Activated T-helper 1 cell treated with Interleukin-2 at 50 U/mL for 16 hours (primary cell): Measurements from ENCODE around the gene FXYD2.
"Not testable (repeated sequence)": the region's sequence is repeated elsewhere in the genome, so short reads cannot be mapped to it uniquely, and the experiment has no call there.

Experiments
- DNase-seq: peaks from one replicate; pipeline ENCODE4 v3.0.0-alpha.2; 2020; ENCODE audit warnings: low read depth

The FXYD2 gene

DNA sequence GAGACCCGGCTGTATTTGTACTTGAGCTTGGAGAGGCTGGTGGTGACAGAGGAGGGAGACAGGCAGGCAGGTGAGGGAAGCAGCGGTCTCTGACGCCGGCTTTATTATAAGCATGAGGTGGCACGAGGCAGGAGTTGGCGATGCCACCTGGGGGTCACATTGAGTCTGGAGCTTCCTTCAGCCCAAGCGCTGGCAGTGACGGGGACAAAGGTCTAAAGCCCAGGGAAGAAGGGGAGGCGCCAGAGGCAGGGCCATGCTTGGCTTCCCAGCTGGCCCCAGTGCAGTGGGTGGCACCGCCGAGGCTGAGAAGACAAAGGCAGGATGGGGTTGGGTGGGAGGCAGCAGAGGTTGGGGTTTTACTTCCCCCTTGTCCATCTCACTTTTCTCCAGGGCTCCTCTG lies 4.5 kb downstream of the FXYD2 start:
- no peak for DNase-seq

DNA sequence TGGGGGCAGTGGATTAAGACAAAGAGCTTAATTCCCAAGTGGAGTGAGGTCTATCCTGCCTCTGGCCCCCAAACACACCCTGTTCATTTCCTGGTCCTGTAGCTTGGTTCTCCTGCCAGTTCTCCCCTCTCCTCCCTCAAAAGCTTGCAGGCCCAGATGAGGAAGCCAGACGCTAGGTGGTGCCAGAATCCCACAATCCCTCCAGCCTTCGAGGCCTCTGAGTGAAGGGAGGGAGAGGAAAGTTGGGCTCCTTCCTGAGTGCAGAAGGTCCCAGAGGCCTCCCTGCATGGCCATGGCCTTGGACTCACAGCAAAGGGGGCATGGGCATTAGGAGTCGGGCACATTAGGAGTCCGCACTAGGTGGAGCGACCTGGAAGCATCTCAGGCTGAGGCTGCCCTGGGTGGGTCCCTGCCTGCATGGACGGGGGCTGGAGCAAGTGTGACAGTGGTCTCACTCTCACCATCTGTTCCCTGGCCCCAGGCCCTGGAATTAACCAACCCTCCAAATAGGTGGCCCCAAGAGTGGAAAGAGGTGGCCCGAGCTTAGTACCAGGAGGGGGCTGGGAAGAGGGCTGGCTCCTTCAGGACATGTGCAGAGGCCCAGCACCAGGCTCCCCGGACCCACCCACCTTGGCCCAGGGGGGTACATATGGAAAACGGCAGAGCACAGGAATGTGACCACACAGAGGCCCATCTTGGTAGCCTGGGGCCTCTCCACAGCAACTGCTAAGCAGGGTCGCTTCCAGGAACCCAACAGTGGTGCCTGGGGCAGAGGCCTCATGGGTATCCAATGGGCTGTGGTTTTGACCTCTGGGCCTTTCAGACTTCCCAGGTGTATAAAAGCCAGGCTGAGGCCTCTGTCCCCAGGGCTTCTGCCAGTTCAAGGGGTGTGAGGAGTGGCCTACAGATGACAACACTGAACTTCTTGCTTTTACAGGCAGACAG lies 5.2 kb downstream of the FXYD2 start:
- no peak for DNase-seq

DNA sequence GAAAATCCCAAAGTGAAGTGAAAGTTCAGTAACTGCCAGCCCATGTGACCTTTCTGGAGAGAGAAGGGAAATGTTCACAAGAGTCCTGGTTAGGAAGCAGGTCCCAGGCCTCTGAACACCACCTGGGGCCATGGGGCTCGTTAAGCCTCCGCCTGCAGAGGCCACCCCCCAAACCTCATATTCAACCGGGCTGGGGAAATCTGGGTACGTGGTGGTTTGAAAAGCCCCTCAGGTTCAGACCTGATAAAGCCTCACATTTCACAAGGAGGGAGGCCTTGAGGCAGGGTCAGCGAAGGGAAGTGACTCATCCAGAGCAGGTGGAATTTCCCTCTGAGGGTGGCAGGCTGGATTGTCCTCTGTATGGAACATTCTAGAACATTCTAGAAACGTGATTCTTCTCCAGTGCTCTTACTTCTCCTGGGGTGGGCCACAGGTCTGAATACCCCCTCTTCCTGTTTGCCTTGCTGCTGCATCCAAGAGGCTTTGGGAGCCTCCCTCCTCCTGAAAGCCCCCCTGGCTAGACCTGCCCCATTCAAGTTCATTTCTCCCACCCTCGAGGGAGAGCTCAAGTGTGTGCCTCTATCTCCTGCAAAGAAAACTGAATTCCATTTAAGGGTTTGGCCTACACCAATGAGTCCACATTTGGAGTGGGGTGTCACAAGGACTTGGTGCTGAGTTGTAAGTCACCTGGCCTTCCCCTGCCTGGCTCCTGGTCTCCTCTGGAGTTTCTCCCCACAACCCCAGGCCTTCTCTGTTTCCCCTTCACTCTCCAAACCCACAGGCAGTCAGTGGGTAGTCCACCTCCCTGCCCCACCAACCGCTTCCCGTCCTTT lies 6.3 kb downstream of the FXYD2 start:
- no peak for DNase-seq

DNA sequence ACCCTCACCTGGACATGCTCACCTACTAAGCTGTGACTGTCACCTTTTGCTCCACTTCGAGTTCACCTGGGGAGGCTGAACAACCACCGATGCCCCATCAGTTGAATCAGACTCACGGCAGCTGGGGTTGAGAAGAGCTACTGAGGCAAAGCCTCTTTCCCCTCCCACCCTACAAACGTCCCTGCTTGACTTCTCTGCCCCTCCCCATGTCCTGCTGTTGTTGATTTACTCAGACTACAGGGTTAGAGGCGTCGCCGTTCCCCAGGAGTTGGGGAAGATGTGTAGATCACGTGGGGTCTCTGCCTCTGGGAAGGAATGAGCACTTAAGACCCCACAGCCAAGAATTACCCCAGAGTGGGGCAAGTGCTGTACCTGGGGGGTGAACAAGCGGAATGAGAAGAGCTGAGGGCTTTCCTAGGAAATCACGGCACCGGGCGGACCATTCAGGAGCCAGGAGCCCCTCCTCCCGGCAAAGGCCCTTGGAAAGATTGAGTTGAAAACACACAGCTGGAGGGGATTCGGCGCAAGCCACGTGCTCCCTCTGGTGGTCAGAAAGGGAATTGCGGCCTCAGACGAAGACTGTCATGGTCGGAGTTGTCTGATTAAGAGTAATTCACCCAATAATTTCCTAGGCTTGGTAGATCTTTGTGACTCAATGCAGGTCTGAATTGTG lies 7.0 kb downstream of the FXYD2 start:
- peak; percentile 66 for DNase-seq

DNA sequence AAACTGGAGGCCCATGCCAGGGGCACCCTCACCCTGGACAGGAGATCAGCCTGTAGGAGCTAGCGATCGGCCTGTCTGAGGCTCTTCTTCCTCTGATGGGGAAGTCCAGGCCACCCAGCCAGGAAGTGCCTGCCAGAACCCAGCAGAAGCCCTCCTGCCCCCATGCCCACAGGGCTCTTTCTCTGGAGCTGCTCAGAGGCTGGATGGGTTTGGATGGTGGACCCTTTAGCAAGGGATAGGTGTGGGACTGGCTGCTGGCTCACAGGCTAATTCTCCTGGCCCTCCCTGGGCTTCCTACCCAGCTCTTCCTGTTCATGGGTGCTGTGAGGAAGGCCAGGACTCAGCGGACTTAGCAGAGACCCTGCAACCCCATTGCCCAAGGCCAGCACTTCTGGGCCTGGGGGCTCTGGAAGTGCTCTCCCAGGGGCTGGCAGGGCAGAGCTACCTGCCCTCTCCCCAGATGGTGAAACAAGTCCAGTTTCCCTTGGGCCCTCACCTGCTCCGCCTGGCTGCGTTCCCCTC lies 7.6 kb downstream of the FXYD2 start:
- DNase-seq, result no peak

DNA sequence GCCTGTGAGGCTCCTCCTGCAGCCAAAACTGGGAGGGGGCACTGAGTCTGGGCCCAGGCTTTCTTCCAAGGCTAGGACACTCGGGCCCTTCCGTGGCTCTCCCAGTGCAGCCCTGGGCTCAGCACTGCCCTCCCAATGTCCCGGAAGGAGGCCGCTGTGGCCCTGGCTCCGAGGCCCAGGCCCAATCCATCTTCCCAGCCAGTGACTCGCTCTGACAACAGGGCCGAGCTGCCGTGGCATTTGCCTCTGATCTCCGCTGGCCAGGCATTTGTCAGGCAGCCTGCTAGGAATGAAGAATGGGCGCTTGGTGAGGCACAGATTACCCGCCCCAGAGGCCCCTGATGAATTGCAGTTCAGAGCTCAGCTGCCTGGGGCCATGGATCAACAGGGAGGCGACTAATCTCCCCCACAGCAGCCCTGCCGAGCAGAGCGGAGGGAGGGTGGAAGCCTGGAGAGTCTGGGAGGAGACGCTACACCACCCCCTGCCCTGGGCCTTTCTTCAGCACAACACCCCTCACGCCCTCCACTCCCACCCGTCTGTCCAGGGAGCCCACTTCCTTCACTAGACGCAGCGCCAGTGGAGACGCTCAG lies 8.3 kb downstream of the FXYD2 start:
- no peak for DNase-seq

DNA sequence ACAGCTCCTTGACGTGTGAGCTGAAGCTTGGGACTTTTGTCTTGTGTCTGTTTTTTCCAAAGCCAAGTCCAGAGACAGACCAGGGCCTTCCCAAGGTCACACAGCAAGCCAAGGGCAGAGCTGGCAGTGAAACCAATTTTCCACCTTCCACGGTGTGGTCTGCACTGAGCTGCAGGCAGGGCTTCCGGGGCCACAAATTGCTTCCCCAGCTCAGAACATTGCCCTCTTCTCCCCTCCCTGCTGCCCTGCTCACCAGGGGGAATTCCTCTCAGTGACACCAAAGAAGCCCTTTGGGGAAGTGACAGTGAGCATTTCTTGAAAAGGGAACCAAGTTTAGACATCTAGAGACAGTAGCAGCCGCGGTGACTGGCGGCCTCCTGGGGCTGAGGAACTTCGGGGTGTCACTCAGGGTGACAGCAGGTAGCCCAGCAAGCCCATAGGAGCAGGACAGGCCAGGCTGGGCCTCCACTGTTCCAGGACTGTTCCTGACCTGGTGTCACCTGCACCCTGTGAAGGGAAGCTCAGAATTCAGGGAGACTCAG lies 9.2 kb downstream of the FXYD2 start:
- no peak for DNase-seq

DNA sequence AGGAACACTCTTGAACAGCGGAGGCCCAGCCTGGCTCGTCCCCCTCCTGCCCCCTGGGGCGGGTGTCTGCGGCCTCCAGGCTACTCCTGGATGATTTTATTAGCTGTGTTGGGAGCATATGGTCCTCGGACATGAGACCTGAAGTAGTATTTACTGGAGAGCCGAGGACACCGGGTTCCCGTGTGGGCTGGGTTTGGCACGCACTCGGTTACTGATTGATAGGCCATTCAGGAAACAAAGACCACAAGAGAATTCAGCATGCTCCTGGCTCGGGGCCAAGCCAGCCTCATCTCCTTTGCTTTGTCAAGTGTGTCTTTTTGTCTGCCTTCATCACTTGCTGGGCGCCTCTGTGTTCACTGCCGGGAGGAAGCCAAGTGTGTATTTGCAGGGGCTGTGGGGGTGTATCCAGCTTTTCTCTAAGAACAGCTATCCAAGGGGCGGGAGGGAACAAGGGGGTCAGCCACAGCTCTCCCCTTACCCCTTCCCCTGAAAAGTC lies 9.7 kb downstream of the FXYD2 start:
- DNase-seq, result peak; percentile 67

DNA sequence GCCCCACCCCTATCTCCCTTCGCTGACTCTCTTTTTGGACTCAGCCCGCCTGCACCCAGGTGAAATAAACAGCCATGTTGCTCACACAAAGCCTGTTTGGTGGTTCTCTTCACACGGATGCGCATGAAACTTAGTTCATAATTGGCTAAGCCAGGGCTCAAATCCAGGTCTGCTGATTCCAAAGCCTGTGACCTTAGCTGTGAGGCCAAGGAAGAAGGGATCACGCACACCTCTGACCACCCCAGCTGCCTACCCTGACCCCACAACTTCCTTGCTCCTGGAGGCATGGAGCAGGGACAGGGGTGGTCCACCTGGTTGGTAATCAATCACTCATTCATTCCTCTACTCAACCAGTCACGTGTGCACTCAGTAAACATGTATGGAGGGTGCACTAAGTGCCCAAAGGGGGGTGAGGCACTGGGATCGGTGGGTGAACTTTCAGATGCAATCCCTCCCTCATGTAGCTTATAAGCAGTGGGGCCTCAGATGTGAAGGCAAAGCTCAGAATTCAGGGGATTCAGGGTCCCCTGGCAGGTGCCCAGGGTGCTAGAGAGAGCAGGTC lies 10.3 kb downstream of the FXYD2 start:
- no peak for DNase-seq

DNA sequence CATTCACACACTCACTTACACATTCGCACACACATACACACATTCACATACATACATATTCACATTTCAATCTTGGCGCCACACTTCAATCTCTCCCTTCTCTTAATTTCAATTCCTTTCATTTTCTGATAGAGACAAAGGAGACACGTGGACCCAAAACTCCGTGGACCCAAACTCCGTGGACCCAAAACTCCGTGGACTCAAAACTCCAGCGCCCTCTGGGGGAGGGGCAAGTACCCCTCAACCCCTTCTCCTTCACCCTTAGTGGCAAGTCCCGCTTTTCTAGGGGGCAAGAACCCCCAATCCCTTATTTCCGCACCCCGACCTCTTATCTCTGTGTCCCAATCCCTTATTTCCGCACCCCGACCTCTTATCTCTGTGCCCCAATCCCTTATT lies 14.5 kb downstream of the FXYD2 start:
- not testable (repeated sequence) for DNase-seq

DNA sequence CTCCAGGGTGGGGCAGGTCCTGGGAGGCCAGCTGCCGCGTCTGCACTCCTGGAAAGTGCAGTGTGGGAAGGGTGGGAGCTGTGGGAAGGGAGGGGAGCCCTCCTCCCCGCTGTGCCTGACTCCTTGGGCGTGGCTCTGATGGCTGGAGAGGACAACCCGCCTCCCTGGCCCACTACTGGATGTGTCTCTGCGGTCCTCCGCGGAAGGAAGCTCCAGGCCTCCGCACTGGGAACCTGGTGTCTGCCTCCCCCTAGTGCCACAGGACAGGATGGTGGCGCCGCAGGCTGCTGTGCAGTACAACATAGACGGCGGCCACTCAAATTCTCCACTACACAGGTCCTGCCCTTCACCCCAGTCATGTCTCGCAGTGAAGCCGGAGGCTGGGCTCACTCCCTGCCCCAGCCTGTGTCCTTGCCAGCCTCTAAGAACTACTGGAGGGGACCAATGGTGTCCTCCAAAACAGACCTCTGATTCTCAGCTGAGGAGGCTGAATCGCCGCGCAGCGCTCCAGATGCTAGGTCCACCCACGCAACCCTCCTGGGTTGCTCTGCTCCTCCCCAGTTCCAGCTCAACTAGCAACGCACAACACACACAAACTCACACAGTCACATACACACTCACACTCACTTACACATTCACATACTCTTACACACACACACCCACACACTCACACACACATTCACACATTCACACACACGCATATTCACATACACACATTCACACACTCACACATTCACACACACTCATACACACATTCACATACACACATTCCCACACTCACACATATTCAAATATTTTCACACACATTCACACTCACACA lies 15.1 kb downstream of the FXYD2 start:
- DNase-seq, result no peak

DNA sequence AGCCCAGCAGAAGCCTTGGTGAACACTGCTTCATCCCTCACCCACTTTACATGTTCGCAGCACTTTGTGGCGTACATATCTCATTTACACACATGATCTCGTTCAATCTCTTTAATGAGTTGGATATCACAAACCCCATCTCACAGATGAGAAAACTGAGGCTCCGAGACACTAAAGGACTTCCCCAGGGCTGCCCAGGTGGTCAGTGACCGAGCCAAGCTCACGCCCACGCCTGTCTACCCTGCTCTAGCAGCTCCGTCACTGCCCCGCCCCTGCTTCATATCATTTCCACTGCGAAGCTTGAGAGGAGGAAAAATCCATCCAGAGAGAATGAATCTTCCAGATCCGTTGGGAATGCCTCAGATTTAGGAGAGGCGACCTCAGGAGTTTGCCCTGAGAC lies 15.8 kb downstream of the FXYD2 start:
- DNase-seq, result no peak

DNA sequence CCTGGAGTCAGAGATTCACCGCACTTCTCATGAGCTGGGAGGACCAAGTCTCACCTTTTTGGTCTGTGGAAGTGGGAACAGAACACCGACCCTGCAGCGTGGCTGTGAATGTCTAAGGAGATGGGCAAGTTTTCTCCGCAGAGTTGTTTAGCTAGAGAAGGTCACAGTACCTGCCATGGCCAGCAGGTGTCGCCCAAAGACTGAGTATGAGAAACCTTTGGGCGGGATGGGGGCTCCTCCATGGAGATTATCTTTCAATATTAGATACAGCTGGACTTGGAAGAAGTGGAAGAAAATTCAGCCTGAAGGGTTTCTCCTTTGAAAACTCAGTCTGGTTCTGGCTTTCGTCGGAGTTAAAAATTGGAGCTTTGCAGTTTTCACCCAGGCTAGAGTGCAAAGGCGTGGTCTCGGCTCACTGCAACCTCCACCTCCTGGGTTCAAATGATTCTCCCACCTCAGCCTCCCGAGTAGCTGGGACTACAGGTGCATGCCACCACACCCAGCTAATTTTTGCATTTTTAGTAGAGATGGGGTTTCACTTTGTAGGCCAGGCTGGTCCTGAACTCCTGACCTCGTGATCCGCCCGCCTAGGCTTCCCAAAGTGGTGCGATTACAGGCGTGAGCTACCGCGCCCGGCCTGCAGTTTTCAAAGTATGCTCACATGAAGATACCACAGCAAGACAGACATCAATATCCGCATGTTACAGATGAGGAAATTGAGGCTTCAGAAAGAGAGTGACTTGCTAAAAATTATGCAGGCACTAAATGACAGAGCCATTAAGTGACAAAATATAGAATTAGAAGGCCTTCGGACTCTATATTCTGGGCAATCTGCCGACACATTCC lies 16.8 kb downstream of the FXYD2 start:
- no peak for DNase-seq

DNA sequence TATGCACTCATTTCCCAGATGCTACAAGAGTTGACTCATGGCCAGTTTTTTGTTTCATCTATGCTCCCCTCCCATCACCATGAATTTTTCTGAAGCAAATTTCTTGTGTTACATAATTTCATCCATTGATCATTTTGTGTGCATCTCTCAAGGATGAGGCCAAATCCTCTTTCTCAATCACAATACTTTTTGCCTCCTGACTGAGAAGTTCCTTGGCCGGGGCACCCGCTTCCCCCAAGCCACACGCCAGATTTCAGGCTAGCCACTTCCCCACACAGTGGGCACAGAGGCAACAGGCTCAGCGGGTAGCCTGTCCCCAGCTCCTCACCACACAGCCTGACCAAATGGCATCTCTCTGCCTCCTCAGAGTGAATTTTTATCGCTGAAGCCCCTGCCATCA lies 17.7 kb downstream of the FXYD2 start:
- no peak for DNase-seq

DNA sequence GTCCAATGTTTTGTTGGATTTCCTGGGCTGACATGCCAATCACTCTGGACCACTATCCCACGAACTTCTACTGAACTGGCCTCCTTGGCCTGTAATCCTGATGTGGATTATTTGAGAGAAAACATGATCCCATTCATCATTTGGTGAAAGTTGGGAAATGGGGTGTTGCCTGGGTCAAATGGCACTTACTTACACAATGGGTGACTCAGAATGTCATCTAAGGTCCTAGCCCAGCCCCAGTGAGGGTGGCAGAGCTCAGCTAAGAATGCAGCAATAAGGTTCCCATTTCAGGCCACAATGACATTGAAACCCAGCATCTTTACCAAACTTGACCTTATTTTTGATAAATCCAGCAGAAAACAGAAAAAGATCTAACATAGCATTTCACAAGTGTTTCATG lies 19.5 kb downstream of the FXYD2 start:
- DNase-seq, result no peak

DNA sequence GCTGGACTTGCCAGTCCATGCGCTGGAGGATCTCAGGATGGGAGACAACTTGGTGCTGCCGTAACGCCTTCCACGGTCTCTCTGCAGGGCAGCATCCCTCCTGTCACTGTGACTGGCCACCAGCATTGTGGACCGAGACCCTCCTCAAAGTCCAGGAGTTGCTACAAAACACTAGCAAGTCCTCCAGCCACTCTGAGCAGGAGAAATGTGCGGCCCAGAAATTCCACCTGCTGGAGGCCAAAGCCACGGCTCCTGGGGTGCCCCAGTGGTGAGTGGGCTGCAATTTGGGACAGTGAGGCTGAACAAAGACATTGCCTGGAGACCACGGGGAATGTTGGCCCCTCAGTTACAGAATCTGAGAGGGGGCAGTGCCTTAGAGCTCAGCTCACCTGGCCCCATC lies 20.6 kb downstream of the FXYD2 start:
- DNase-seq, result no peak

DNA sequence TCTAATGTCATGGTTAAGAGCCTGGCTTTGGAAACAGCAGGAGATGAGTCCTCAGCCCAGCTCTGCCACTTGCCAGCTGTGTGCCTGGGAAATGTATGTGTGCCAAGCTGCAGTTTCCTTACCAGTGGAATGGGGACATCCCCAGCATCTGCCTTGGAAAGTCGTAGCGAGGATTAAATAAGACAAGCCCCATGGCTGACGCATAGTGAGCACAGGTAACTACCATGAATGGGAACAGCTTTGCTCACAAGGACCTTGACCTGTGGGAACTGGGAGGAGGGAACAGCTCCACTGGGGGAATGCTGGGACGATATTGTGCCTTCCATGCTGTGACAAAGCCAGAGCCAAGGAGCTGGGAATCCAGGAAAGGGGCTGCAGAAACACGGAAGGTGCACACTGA lies 24.9 kb downstream of the FXYD2 start:
- no peak for DNase-seq

DNA sequence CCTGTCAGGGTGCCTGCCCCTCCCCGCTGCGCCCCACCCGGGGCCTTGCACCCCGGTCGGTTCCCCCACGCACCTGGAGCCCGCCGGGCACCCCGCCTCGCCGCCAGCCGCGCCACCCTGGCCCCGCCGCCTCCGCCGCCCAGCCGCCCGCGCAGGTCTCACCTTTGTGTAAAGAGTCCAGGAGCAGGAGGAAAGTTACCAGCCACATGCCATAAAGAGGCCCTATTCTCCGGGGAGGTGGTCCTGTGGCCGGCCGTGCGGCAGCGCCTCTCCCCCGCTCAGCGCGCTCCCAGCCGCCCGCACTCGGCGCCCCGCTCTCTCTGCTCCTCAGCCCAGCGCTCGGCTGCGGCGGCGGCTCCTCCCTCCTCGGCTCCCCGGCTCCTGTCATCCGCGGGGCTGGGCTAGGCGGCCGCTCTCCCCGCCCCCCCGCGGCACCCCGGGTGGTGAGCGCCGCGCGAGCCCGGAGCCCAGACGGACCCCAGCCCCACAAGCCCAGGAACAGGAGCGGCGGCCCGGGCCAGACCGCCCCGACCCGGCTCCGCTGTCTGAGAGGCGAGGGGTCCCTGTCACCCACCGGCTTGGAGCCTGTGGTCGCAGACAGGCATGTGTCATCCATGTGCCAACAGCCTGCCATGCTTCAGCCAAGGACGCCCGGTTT lies 27.5 kb downstream of the FXYD2 start, which contains the start of gene DSCAML1:
DSCAML1 (minus strand) TSS at position 345 of the 658 bp plus-strand sequence; CDS start at position 208, 137 bp downstream.
- DNase-seq, result no peak

DNA sequence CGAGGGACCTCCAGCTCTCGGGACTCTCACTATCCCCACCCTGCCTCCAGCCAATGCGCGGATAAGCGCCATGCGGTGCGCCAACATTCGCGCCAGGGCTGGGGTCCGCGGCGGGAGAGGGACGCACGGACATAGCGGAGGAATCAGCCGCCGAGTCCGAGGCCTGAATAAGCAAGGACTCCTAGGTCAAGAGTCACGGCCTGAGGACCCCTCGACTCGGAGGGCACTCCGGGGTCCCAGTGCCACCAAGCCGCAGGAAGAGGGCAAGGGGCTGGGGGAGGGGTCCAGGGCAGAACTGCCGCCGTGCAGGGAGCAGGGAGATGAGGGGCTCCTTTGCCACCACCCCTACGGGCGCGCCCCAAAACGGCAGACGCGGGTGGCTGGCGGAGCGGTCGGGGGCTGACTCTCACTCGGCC lies 28.1 kb downstream of the FXYD2 start:
- no peak for DNase-seq
